H1 (cell line): Measurements from ENCODE around the gene NPFF. TPM values are rescaled to one million over a fixed set of nuclear protein-coding genes. Genes with fewer than 3 reads are reported as not detected.

ENCODE experiments used
- CHD7 ChIP-seq: fragments of 300-600 bp; sonication (generic); IDR thresholded peaks from 2 replicates; pipeline ENCODE4 v1.7.1; 2012; ENCODE audit warnings: low read length, moderate library complexity, mild to moderate bottlenecking, inconsistent platforms; ENCODE audit not compliant: insufficient replicate concordance
- CTBP2 ChIP-seq: IDR thresholded peaks from 2 replicates; pipeline ENCODE4 v1.7.0; 2011; ENCODE audit warnings: borderline replicate concordance, mild to moderate bottlenecking, moderate library complexity, mixed read lengths, low read length; ENCODE audit not compliant: insufficient read depth, insufficient read length
- MAX ChIP-seq: IDR thresholded peaks from 2 replicates; pipeline ENCODE4 v1.6.1; 2012; ENCODE audit warnings: inconsistent platforms
- SIN3A ChIP-seq, 2 experiments: IDR thresholded peaks in 1 of 2; conservative IDR thresholded peaks in 1 of 2; 2 replicates each; pipeline ENCODE4 v1.6.1; 2011 to 2012; ENCODE audit warnings: low read length in 2 of 2, improper control_type of control experiment in 1 of 2, low read depth in 1 of 2, mild to moderate bottlenecking in 1 of 2
- YY1 ChIP-seq: IDR thresholded peaks from 2 replicates; pipeline ENCODE4 v1.6.1; 2011; ENCODE audit warnings: low read depth, mild to moderate bottlenecking, low read length
- polyA plus RNA-seq, 7 experiments: library from polyadenylated mRNA; depleted of rRNA in 3 of 7; stranded (reverse) in 5 of 7; unstranded in 2 of 7; fragments of >200 nt in 5 of 7; fragments of 200-250 nt in 2 of 7; gene quantifications; 1 replicate in 5 of 7; 2 replicates in 1 of 7; 4 replicates in 1 of 7; pipeline versions ENCODE4 v1.2.1 to v1.2.3, GENCODE V29; 2011 to 2013; ENCODE audit warnings: missing spikeins in 2 of 7, mixed read lengths in 2 of 7
- total RNA-seq: library from RNA; stranded (reverse); fragmentation: NEBNext Ultra II Directional; extraction: Animal tissue kit (Norgen Biotek cat#: 25700); gene quantifications from 2 replicates; pipeline ENCODE4 v1.2.1, GENCODE V29; 2021

The NPFF gene
- total and polyA plus RNA-seq, 2 of the 8 experiments (the other 6 are each of a cell fraction or from before 2014, with no cell fraction given): not detected

GRCh38 chr12:53499266-53500141 is 7.8 kb downstream of the NPFF start, which contains the start of gene MAP3K12 (continued):
- TF ChIP-seq CHD7: no peak
- TF ChIP-seq CTBP2: no peak
- peak; percentile 31; the same call in 1 of the 2 replicates for TF ChIP-seq YY1
- 0 out of 2 replicates have a peak, but pooled peaks have one; percentile 33 for TF ChIP-seq MAX
- peak; percentile 63 to 68; a peak in 1 of 4 replicates for TF ChIP-seq SIN3A (conservative IDR thresholded peaks at IDR 0.05 in 1 of 2, IDR thresholded peaks at IDR 0.05 in 1 of 2; ENCODE audit: low read depth in 1 of 2, low read length in 2 of 2)
